DMS 273 treated with DMSO at 0.1 percent for 48 hours (cell line): Measurements from ENCODE around the gene CLEC18B.
"Not testable (repeated sequence)": the region's sequence is repeated elsewhere in the genome, so short reads cannot be mapped to it uniquely, and the experiment has no call there.

Experiments used
- DNase-seq: peaks from one replicate; lab custom pipeline; 2025; lab: John Stamatoyannopoulos, UW

The CLEC18B gene

GRCh38 chr16:74406600-74407361 lies 14.5 kb downstream of the CLEC18B start:
- not testable (repeated sequence) for DNase-seq

GRCh38 chr16:74404148-74404933 lies 16.9 kb downstream of the CLEC18B start:
- not testable (repeated sequence) for DNase-seq

- not testable (repeated sequence) for DNase-seq
Measured at GRCh38 chr16:74400238-74400637, 21.0 kb downstream of the CLEC18B start.

- not testable (repeated sequence) for DNase-seq
Measured at GRCh38 chr16:74398212-74398895, 22.9 kb downstream of the CLEC18B start.

GRCh38 chr16:74396521-74397017 lies 24.7 kb downstream of the CLEC18B start:
- DNase-seq, result not testable (repeated sequence)

- DNase-seq, result not testable (repeated sequence)
Measured at GRCh38 chr16:74394604-74395003, 26.7 kb downstream of the CLEC18B start.

- not testable (repeated sequence) for DNase-seq
Measured at GRCh38 chr16:74394131-74394530, 27.1 kb downstream of the CLEC18B start.

GRCh38 chr16:74391454-74392050 lies 29.7 kb downstream of the CLEC18B start:
- not testable (repeated sequence) for DNase-seq

GRCh38 chr16:74382339-74383034 lies 38.8 kb downstream of the CLEC18B start:
- DNase-seq, result not testable (repeated sequence)

GRCh38 chr16:74373847-74374184 lies 47.5 kb downstream of the CLEC18B start:
- DNase-seq, result not testable (repeated sequence)

- DNase-seq, result no peak
Measured at GRCh38 chr16:74372953-74373846, 48.1 kb downstream of the CLEC18B start.

GRCh38 chr16:74372369-74372768 lies 48.9 kb downstream of the CLEC18B start:
- no peak for DNase-seq

- DNase-seq, result not testable (repeated sequence)
Measured at GRCh38 chr16:74370338-74371135, 50.7 kb downstream of the CLEC18B start.

- peak; percentile 70 for DNase-seq
Measured at GRCh38 chr16:74368002-74368911, 53.0 kb downstream of the CLEC18B start.

GRCh38 chr16:74367469-74368001 lies 53.7 kb downstream of the CLEC18B start:
- DNase-seq, result not testable (repeated sequence)

- not testable (repeated sequence) for DNase-seq
Measured at GRCh38 chr16:74361646-74362610, 59.4 kb downstream of the CLEC18B start.
